ENCODE measurements around the gene VIPR2.

DNA sequence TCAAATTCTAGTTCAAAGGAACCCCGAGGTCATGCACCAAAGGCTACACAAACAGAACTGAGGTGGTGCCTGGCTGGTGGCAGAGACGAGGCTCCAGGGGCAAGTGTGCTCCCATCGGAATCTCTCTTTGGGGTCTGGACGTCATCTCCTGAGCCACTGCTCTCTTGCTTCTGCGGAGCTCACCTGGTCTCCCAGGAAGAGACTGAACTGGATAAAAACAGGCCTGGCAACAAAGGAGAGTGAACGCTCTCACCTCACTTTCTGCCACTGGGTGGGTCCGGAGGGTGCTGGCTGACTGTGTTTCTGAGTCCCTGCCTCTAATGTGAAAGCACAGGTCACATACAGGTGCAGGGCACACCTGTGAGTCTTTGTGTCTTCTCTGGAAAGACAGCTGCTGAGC, 22.4 kb downstream of the VIPR2 start:
- TF ChIP-seq POLR2AphosphoS5 (IDR thresholded peaks at IDR 0.05) (no peak), EP300 (IDR thresholded peaks at IDR 0.05) (no peak)
- TF ChIP-seq, protein P1, sequence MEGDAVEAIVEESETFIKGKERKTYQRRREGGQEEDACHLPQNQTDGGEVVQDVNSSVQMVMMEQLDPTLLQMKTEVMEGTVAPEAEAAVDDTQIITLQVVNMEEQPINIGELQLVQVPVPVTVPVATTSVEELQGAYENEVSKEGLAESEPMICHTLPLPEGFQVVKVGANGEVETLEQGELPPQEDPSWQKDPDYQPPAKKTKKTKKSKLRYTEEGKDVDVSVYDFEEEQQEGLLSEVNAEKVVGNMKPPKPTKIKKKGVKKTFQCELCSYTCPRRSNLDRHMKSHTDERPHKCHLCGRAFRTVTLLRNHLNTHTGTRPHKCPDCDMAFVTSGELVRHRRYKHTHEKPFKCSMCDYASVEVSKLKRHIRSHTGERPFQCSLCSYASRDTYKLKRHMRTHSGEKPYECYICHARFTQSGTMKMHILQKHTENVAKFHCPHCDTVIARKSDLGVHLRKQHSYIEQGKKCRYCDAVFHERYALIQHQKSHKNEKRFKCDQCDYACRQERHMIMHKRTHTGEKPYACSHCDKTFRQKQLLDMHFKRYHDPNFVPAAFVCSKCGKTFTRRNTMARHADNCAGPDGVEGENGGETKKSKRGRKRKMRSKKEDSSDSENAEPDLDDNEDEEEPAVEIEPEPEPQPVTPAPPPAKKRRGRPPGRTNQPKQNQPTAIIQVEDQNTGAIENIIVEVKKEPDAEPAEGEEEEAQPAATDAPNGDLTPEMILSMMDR (IDR thresholded peaks at IDR 0.05), result no peak
